ENCODE data around the gene CNNM1. TPM values are rescaled to one million over a fixed set of nuclear protein-coding genes. Genes with fewer than 3 reads are reported as not detected.
A peak's percentile ranks its signal among the peaks of the same experiment; 100 is the strongest.

Gene CNNM1
- total RNA-seq, 4 donors from 2014 or later, result 0.88 to 1.7 (median 1.5) TPM; not detected in 1

- no peak for DNase-seq
- intact Hi-C loops (cut with DNase I; ENCODE audit: low total_unique reads), result no loop called here
- H3K27ac ChIP-seq, result no peak overlapping the region
- peak overlapping the region in 1 of 2 donors; percentile 53 for H3K4me3 ChIP-seq
- H3K9me3 ChIP-seq, result no peaks in the 10 kb centered on the region
- no peak for TF ChIP-seq CTCF (IDR thresholded peaks at IDR 0.05)
- no peak for TF ChIP-seq POLR2A (IDR thresholded peaks at IDR 0.05)
- H3K36me3 ChIP-seq, result no peaks in the 10 kb centered on the region
- peaks cover 0 to 7% of the 10 kb centered on the region in 2 donors for H3K27me3 ChIP-seq
- H3K4me1 ChIP-seq, result no peaks in the 10 kb centered on the region
Observed at GRCh38 chr10:99330347-99330924, 1.3 kb downstream of the CNNM1 start.

- Histone ChIP-seq H3K9me3 (no peaks in the 10 kb centered on the region), H3K36me3 (no peaks in the 10 kb centered on the region), H3K27ac (no peak overlapping the region), H3K4me1 (no peaks in the 10 kb centered on the region), H3K4me3 (no peak overlapping the region), H3K27me3 (peaks cover 0 to 7% of the 10 kb centered on the region in 2 donors)
- no peak for DNase-seq
- intact Hi-C loops (cut with DNase I; ENCODE audit: low total_unique reads), result no loop called here
- TF ChIP-seq POLR2A (IDR thresholded peaks at IDR 0.05), result no peak
- no peak for TF ChIP-seq CTCF (IDR thresholded peaks at IDR 0.05)
Observed at GRCh38 chr10:99331207-99331803, 2.1 kb downstream of the CNNM1 start.

- no peaks in the 10 kb centered on the region for H3K4me1 ChIP-seq
- no peaks in the 10 kb centered on the region for H3K27me3 ChIP-seq
- H3K36me3 ChIP-seq, result no peaks in the 10 kb centered on the region
- no peaks in the 10 kb centered on the region for H3K9me3 ChIP-seq
- no peak for DNase-seq
- TF ChIP-seq POLR2A (IDR thresholded peaks at IDR 0.05) (no peak), CTCF (IDR thresholded peaks at IDR 0.05) (no peak)
- intact Hi-C loops (cut with DNase I; ENCODE audit: low total_unique reads), result no loop called here
- no peak overlapping the region for H3K4me3 ChIP-seq
- H3K27ac ChIP-seq, result no peak overlapping the region
Observed at GRCh38 chr10:99337311-99337811, 8.2 kb downstream of the CNNM1 start.

GRCh38 chr10:99337901-99338300, 8.7 kb downstream of the CNNM1 start:
- intact Hi-C loops (cut with DNase I; ENCODE audit: low total_unique reads), result no loop called here
- Histone ChIP-seq H3K27me3 (no peaks in the 10 kb centered on the region), H3K36me3 (no peaks in the 10 kb centered on the region), H3K4me1 (no peaks in the 10 kb centered on the region), H3K27ac (no peak overlapping the region), H3K9me3 (no peaks in the 10 kb centered on the region), H3K4me3 (no peak overlapping the region)
- DNase-seq, result no peak
- TF ChIP-seq POLR2A (IDR thresholded peaks at IDR 0.05) (no peak), CTCF (IDR thresholded peaks at IDR 0.05) (no peak)

GRCh38 chr10:99339077-99339476, 9.9 kb downstream of the CNNM1 start:
- DNase-seq, result no peak
- intact Hi-C loops (cut with DNase I; ENCODE audit: low total_unique reads), result no loop called here
- no peak overlapping the region for H3K4me3 ChIP-seq
- H3K4me1 ChIP-seq, result no peaks in the 10 kb centered on the region
- H3K27ac ChIP-seq, result no peak overlapping the region
- TF ChIP-seq CTCF (IDR thresholded peaks at IDR 0.05), result no peak
- no peak for TF ChIP-seq POLR2A (IDR thresholded peaks at IDR 0.05)
- H3K27me3 ChIP-seq, result no peaks in the 10 kb centered on the region
- H3K9me3 ChIP-seq, result no peaks in the 10 kb centered on the region
- no peaks in the 10 kb centered on the region for H3K36me3 ChIP-seq

All from uterus (tissue), 4 donors.